ENCODE results near the gene VEGFD.
A peak's percentile ranks its signal among the peaks of the same experiment; 100 is the strongest.

VEGFD gene, protein sequence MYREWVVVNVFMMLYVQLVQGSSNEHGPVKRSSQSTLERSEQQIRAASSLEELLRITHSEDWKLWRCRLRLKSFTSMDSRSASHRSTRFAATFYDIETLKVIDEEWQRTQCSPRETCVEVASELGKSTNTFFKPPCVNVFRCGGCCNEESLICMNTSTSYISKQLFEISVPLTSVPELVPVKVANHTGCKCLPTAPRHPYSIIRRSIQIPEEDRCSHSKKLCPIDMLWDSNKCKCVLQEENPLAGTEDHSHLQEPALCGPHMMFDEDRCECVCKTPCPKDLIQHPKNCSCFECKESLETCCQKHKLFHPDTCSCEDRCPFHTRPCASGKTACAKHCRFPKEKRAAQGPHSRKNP

DNA sequence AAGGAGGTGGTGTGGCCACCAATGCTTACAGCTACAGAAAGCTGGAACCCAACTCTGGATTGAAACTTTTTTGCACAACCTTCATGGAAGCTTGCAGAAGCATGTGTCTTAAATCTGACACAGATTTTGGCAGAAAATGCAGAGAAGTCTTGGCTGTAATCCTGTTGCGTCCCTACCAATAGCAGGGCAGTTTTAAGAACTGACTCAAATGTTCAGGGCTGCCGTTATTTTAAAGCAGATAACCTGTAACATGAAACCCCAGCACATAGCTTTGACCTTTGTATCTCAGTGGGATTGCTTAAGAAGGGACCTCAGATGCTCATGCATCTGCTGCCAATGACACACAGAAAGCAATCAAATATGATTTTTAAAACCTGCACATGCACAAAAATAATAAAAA, at the start of gene VEGFD:
Gene VEGFD (minus strand): TSS at position 110 of the 400 bp plus-strand sequence. CDS start 467 bp downstream, outside the sequence.
- no peak for DNase-seq (ENCODE audit: low spot score)

DNA sequence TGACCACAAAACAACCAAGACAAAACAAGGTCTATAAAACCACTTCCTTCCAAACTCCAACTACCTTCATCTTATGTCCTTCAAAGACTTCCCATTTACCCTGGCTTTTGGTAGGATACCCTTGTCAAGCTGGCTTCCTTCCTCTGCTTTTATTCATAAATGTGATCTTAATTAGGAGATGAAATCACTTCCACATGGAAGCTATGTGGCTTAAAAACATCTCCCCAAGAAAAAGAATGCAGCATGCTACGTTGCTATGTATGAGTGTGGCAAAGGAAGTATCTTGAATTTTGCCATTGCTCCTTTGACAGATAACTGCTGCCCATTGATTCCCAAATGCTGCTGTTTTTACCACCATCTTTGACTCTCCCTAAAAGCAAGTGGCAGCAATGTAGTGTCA, 46.4 kb upstream of the VEGFD start:
- DNase-seq (ENCODE audit: low spot score) = no peak

DNA sequence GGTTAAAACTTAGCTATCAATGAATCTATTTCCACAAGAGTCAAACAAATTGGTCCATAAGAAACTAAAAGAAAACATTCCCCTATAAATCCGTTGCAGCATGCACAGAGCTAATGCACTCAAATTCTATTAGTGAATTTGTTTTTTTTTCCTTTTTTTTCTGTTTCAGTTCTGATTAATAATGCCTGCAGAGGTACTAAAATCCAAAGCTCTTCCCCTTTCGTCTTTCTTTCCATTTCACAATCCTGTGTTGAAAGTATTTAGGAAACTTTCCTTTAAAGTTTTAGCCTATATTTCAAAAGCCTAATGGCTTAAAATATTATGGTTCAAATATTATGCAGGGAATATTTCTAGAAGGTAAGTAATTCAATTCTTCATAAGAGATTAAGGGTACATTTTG, 45.9 kb upstream of the VEGFD start:
- no peak for DNase-seq (ENCODE audit: low spot score)

DNA sequence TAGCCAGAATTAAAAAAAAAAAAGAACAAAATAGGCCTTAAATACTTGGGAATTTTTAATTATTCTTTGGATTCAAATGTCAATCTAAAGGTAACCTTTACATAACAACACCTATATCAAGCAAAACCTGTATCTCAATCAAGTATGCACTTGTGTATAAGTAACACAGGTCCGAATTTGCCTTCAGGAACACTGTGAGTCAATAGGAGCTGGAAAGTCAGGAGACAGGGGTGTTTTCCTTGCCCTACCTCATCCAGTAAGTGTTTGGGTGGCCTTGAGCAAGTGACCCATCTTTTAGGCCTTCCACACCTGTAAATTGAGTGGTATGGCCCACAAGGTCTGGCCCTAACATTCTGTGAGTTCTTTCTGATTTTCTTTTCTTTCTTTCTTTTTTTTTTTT, 40.8 kb upstream of the VEGFD start:
- DNase-seq (ENCODE audit: low spot score) = no peak

DNA sequence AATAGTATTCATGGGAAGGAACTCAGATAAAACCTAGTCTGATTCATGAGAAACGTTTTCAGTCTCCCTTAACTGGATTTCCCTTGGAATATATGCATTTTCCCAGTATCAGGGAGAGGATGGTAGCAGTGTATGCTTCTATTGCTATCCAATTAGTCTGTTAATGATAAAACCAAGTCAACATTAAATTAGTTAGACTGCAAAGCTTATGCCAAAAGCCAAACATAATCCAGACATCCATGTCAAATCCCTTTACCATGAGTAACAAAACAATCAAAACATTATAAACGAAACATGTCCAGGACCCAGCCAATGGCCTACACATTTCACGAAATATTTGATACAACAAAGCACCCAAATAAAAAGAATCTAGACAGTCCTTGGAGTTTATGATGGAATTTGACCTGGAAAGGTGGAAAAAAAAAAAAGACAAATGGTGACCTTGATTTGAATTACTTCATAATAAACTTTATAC, 34.5 kb upstream of the VEGFD start:
- DNase-seq (ENCODE audit: low spot score) = no peak

DNA sequence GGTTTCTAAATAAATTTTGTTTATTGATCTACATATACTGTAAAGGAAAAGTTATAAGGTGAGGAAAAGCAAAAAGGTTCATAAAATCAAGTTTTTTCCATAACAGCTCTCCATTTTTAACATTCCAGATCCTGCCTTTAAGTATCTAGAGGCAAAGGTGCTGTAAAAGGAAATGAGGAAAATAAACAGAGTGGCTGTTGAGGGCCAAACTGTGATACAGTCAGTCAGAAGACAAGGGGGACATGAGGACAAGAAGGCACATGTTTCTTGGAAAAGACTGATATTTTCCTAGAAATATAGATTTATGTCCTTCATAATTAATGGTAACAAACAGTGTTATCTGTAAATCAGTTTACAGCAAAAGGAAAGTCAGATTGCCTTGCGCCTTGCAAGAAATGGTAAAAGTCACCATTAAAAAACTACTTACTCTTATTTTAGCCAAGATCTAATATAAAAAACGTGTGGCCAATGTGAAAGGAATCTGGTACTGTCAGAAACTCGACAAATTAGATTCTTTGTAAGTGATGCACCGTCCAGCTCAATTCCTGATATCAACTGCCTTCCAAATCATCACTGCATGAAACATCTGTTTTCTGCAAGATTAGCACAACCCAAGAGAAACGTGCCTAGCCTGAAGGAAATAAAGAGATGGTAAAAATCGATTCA, 34.0 kb upstream of the VEGFD start:
- no peak for DNase-seq (ENCODE audit: low spot score)

DNA sequence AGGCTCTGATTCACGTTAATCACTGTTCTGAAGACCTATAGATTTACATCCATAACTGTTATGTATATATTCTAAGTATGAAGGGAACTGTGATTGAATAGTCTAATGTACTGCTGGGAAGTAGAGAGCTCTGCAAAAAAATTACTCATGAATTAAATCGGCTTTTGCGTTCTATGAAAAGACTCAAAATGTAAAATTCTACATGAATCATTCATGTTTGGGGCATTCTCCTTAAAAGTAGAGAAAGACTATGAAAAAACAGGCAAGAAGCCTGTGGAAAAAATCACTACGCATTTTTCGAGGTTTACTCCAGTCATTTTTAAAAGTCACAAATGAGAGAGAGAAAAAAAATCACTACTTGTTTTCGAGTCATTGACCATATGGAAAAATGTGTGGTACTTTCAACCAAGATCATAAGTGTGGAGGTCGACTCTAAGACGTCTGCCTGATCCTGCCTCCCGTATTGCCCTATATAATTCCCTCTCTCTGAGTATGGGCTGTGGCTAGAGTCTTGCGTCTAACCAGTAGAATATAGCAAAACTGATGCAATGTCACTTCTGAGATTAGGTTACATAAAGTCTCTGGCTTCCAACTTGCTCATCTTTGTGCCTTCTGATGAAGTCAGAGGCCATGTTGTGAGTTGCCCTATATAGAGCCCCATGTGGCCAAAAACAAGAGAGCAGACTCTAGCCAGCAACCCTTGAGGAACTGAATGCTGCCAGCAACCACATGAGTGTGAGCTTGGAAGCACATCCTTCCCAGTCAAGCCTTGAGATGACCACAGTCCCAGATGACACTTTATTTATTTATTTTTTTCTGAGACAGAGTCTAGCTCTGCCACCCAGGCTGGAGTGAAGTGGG, 32.1 kb upstream of the VEGFD start:
- peak; percentile 0 for DNase-seq (ENCODE audit: low spot score)

DNA sequence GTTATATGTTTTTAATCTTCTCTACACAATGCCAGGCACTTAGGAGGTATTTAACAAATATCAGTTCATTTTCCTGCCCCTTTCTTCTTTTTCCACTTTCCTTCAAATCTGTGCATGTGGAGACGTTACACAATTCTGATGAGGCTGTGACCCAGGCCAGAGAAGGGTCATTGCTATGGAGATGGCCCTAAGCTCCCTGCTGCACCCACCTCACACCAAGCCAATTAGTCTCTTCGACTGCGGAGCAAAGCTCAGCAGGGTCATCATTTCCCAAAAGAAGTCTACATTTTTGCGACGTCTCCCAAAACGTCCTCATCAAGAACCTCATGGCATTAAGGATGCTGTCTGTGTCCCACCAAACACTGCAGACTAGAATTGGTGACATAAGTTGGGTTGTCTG, 28.9 kb upstream of the VEGFD start:
- no peak for DNase-seq (ENCODE audit: low spot score)

DNA sequence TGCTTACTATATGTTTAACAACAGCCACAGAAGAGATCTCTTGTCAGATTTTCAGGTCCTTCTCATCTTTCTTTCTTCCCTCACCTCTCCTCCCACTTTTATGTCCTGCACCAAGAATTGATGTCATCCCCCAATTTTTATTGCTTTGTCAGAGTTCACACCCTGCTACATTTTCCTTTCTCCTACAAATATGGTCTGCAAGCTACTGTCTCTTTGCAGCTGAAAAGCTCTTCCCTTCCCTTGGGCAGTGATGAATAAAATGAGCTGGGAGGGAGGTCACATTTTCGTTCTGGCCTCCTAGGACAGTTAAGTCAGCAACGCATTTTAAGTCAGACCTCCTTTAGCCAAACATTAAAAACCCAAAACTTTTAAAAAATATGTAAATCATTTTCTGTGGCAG, 26.7 kb upstream of the VEGFD start:
- DNase-seq (ENCODE audit: low spot score) = no peak

DNA sequence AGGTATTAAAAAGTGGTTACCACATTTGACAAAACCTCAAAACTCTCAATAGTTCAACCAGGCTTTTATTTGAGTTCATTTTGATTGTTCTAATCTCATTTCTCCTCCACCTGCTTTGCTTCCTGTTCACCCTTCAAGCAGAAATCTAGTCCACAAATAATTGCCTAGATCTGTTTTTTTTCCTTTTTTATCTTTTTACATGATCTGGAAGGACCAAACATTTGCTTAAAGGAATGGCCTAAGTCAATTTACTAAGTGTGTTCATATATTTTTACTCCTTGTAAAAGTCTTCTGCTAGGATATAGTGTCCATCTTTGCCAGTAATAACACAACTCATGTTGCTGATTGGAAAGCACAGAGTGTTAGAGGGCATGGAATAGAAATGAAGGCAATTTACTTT, 26.2 kb upstream of the VEGFD start:
- no peak for DNase-seq (ENCODE audit: low spot score)

DNA sequence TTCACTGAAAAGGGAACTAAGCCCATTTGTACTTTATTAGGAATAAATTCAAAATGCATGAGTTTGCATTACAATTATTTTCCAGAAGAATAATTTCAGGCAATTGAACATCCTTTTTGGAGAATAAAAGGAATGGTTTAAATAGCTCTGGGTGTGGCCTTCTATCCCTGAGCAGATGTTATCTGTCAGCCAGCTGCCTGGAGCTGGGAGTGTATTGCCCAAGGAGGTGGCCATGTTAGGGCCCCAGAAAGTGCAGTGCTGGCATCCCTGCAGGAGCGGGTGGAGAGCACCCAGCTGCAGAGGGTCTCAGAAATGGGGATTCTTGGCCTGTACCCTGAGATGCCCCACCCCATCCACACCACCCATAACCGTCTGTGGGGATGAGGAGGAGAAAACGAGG, 21.6 kb upstream of the VEGFD start:
- no peak for DNase-seq (ENCODE audit: low spot score)

DNA sequence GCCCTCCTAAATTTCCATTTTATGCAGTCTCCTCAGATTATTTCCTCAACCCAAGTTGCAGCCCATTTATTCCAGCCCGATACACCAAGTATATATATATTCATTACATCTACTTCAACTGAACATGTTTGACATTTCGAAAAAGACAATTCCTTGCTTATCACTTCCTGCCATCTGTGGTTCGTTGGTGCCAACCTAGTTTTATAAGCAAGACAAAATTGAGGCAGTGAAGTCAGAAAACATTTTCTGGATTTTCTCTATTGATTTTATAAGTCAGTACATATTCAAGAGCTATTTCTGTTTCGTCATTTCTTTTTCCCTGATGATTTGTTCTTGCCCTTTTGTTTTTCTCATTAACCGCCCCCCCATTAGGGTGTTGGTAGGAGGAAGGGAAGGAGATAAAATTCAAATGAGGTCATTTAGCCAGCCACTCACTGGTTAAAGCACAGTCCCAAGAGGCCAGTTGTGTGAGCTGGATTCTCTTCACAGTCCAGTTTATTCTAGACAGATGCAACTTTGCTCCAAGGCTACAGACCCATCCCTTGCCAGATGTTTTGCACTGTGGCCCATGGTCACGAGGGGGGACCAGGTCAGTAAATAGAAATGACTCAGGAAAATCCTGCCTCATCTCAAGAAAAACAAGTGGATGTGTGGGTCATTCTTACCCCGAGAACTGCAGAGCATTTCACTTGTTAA, 20.3 kb upstream of the VEGFD start:
- peak; percentile 8 for DNase-seq (ENCODE audit: low spot score)

DNA sequence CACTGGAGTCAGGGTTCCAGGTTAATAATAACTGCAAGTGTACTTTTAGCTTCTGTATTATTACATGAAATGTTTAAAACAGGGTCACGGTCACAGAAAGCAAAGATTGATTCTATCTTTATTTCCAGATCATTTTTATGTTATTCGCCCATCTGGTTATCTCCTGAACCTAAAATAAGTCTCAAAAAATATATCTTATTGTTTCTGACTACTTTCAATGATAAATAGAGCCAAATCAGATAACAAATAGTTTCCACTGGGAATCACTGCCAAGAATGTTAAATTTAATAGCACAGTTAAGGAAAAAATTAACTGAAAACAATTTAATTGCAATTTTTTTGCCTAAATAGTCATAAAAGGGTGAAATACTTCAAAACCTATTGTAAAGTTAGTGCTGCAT, 17.2 kb upstream of the VEGFD start:
- no peak for DNase-seq (ENCODE audit: low spot score)

DNA sequence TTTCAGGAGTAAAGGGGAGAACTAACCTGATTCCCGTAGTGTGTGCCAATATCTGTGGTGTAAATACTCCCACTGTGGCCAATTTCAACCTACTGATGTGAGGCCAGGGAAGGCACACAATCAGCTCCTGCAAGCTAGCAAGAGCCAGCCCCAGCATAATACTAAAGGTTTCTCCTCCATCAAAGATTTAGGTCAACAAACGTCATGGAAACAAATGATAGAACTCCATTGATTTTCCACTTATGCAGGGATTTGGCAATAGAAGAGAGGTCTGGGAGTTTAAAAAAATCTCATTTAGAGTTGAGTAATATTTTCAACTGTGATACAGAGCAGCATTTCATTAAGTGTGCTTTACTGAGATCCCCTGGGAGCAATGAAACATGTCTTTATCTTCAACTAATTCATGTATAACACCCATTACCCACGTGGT, 15.8 kb upstream of the VEGFD start:
- no peak for DNase-seq (ENCODE audit: low spot score)

DNA sequence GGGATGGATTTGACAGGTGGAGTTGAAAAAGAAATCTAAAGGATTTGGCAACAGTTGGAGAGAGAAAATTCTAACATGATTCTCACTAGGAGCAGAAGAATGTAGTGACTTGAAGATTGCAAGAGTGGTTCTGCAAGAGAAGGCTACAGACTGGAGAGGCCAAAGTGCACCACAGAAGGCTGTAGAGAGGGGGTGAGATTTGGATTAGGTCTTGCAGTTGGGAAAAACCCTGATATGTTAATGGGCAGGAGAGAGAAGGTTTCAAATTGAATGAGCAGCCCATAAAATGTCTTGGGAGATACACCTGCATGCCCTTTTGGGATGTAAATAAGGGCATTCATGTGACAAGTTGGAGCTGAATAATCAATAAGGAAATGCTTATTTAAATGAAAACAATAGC, 14.7 kb upstream of the VEGFD start:
- DNase-seq (ENCODE audit: low spot score) = no peak

DNA sequence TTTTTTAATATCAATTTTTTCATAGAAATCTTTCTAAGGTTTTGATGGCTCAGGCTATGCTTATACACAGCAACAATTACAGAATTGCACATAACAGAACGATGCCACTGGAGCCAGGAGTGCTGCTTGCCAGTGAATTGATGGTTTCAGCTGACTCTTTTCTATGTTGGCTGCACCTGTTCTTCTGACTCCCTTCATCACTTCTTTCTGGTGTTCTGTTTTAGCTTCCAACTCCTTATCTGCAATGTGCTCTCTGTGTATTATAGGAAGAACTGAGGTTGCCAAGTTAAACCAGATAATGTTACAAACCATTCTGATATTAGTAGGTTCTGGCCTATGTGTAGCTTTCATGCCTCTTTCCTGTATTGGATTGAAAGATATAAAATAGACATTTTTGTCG, 11.6 kb upstream of the VEGFD start:
- DNase-seq (ENCODE audit: low spot score) = no peak

DNA sequence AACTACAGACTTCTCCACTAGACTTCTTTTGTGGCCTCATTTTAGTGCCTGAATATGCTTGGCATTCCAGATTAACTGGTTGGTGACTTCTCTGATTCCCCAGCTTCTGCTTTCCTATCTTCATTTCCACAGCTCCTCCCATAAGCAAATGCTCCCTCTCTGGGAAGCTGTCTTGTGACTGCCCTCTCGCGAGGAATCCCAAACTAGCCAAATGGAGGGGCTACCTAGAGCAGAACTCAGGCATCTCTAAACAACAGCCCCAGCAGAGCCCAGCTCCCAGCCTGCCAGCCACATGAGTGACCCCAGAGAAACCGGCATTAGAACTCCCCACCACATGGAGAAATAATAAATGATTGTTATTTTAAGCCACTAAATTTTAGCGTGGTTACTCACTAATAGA, 7.6 kb upstream of the VEGFD start:
- DNase-seq (ENCODE audit: low spot score) = no peak

DNA sequence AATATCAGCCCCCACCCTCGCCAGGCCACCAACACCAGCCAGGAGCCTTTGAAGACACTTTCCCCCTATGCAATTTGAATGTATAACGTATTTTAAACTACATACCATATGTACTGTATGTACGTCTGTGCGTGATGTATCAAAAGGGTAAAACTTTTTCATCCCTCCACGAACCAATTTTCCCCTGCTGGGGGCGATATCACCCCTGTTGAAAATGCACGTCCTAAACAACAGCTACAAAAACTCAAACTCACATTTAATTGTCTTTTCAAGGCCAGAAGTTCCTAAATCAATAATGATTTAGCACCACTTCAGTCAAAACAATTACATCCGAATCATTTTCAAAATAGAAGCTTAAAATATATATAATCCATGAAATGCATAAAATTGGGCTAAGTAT, 1.4 kb downstream of the VEGFD start:
- no peak for DNase-seq (ENCODE audit: low spot score)

DNA sequence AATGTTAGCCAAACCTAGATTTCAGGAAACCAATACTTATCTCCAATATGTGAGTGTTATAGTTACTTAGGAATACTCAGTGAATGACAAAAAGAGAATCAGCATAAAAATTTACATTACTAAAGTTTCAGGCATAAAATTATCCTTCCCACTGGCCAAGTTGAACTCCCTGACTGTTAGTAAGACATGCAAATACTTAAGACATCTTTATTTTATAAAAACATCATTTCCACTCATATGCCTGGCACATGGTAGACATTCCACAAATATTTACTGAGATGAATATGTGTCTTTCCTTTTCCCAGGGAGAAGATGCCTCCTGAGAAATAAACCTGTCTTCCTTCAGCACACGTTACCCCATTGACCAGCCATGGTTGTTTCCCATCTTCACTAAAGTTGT, 7.3 kb downstream of the VEGFD start:
- no peak for DNase-seq (ENCODE audit: low spot score)

DNA sequence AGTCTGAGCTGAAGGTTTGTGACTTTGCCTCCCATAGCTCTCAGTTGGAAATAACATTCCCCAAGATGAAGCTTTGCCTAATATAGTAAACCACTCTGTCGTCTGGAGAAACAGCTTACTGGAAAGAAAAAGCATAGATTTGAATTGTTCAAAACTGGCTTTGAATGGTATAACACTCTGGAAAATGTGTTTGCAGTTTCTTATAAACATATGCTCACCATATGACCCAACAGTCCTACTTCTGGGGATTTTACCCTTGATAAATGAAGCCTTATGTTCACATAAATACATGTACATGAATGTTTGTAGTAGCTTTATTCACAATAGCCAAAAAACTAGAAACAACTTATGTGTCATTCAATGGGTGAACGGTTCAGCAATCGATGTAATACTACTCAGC, 10.2 kb downstream of the VEGFD start:
- no peak for DNase-seq (ENCODE audit: low spot score)

DNA sequence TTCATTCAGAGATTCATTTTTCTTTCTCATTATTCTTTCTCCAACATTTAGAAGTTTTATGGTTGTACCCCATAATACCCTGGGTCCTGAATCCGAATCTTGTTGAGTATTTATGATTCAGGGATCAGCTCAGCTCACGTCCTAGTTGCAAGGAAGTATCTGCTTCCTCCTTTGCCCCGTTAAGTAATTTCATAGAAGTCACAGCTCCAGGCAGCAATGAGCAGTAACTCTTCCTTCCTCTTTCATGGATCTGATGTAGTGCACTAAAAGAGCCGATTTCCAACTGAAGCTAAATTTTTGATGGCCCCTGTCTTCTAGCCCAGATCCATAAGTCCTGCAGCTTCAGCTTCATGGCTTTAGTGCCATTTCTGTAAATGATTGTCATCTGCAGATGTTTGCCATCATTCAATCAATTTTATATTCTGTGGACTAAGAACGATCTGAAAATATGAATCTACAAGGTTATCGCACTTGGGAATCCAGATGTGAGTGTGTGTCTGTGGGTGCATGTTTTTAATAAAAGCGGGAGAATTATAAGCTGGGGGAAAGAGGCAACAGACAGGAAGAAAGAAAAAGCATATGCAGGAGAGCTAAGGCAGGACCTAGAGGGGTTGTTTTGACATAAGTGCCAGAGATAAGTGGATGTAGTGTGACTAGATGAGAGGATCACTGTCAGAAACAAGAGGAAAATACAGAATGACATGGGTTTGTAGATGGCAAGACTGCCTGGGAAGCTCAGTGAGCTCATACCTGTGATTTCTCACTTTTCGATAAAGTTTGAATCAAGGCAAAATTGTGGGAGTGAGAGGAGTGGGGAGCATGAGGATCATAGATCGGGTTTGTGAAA, 17.5 kb downstream of the VEGFD start:
- no peak for DNase-seq (ENCODE audit: low spot score)
